Measurements from ENCODE around the gene PIP4K2A.
"Not testable (repeated sequence)": the region's sequence is repeated elsewhere in the genome, so short reads cannot be mapped to it uniquely, and the experiment has no call there.

The PIP4K2A gene

DNA sequence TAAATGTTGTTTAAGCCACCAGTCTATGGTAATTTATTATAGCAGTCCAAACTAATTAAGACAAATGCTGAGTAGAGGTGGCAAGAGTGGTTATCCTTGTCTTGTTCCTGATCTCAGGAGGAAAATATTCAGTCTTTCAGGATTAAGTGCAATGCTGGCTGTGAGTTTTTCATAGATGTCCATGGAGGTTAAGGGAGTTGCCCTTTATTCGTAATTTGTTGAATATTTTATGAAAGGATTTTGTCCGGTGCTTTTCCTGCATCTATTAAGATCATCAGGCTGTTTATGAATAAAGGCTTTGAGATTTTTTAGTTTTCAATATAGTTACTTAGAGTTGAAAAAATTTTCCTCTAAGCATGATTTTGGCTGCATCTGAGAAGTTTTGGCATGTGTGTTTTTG is 186.9 kb downstream of the PIP4K2A start:
- no peak for DNase-seq (ENCODE audit: low read depth in 1 of 2, low spot score in 1 of 2)

DNA sequence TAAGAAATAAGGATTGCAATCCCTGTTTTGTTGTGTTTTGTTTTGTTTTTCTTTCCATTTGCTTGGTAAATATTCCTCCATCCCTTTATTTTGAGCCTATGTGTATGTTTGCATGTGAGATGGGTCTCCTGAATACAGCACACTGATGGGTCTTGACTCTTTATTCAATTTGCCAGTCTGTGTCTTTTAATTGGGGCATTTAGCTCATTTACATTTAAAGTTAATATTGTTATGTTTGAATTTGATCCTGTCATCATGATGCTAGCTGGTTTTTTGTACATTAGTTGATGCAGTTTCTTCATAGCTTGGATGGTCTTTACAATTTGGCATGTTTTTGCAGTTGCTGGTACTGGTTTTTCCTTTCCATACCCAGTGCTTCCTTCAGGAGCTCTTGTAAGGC is 190.0 kb downstream of the PIP4K2A start:
- not testable (repeated sequence) for DNase-seq (ENCODE audit: low read depth in 1 of 2, low spot score in 1 of 2)

DNA sequence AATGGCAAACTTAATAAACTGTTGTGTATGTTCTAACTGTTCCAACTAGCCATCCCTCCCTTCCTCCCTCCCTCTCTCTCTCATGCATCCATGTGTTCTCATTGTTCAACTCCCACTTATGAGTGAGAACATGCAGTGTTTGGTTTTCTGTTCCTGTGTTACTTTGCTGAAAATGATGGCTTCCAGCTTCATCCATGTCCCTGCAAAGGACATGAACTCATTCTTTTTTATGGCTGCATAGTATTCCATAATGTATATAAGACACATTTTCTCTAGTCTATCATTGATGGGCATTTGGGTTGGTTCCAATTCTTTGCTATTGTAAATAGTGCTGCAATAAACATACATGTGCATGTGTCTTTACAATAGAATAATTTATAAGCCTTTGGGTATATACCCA is 193.7 kb downstream of the PIP4K2A start:
- not testable (repeated sequence) for DNase-seq (ENCODE audit: low read depth in 1 of 2, low spot score in 1 of 2)

DNA sequence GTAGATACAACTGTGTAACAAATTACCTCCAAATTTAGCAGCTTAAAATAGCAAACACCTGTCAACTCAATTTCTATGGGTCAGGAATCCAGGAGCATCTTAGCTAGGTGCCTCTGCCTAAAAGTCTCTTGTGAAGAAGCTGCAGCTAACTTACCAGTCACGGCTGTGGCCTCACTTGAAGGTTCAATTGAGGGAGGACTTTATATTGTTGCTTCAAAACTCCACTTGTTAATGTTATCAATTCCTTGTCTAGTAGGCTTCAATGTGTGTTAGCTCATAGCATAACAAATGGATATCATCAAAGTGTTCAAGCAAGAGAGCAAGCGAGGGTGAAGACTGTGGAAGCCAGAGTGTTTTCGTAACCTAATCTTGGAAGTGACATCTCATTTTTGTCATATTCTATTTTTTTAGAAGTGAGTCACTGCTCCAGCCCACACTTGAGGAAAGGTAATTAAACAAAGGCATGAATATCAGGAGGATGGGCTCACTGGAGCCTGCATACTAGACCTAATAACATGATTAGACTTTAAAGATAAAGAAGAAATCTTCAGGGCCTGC is 196.1 kb downstream of the PIP4K2A start:
- no peak for DNase-seq (ENCODE audit: low read depth in 1 of 2, low spot score in 1 of 2)

DNA sequence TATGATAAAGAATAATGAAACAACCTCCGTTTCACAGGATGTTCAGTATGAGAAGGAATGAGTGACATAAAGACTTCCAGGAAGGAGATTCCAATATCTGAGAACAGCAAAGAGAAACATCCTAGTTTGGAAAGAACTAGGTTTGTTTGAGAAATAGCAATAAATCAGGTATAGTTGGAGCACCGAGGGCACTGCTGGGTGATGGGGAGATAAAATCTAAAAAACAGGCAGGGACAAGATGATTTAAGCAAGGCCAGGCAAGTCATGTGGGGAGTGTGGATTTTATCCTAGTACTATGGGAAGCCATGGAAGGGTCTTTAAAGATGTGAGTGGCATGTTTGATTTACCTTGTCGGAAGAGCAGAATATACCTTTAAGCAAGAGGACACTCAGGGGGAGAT is 199.4 kb downstream of the PIP4K2A start:
- no peak for DNase-seq (ENCODE audit: low read depth in 1 of 2, low spot score in 1 of 2)

DNA sequence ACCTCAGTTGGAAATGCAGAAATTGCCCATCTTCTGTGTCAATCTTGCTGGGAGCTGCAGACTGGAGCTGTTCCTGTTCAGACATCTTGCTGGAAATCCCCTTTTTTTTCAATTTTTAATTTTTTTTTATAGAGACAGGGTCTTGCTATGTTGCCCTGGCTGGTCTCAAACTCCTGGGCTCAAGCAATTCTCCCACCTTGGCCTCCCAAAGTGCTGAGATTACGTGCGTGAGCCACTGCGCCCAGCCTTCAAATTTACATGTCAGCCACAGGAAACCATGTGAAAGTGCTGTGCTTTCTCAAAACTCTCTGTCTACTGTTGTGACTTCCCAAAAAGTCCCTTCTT is 200.0 kb downstream of the PIP4K2A start:
- not testable (repeated sequence) for DNase-seq (ENCODE audit: low read depth in 1 of 2, low spot score in 1 of 2)

DNA sequence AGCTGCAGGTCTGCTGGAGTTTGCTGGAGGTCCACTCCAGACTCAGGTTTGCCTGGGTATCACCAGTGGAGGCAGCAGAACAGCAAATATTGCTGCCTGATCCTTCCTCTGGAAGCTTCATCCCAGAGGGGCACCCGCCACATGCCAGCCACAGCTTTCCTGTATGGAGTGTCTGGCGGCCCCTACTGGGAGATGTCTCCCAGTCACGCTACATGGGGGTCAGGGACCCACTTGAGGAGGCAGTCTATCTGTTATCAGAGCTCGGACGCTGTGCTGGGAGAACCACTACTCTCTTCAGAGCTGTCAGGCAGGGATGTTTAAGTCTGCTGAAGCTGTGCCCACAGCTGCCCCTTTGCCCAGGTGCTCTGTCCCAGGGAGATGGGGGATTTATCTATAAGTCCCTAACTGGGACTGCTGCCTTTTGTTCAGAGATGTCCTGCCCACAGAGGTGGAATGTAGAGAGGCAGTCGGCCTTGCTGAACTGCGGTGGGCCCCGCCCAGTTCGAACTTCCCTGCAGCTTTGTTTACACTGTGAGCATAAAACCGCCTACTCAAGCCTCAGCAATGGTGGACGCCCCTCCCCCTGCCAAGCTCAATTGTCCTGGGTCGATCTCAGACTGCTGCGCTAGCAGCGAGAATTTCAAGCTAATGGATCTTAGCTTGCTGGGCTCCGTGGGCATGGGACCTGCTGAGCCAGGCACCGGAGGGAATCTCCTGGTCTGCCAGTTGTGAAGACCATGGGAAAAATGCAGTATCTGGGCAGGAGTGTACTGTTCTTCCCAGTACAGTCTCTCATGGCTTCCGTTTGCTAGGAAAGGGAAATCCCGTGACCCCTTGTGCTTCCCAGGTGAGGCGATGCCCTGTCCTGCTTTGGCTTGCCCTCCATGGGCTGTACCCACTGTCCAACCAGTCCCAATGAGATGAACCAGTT is 200.6 kb downstream of the PIP4K2A start:
- DNase-seq (ENCODE audit: low read depth in 1 of 2, low spot score in 1 of 2): not testable (repeated sequence)

DNA sequence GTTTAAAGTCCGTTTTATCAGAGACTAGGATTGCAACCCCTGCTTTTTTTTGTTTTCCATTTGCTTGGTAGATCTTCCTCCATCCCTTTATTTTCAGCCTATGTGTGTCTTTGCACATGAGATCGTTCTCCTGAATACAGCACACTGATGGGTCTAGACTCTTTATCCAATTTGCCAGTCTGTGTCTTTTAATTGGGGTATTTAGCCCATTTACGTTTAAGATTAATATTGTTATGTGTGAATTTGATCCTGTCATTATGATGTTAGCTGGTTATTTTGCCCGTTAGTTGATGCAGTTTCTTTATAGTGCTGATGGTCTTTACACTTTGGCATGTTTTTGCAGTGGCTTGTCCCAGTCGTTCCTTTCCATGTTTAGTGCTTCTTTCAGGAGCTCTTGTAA is 202.4 kb downstream of the PIP4K2A start:
- not testable (repeated sequence) for DNase-seq (ENCODE audit: low read depth in 1 of 2, low spot score in 1 of 2)

DNA sequence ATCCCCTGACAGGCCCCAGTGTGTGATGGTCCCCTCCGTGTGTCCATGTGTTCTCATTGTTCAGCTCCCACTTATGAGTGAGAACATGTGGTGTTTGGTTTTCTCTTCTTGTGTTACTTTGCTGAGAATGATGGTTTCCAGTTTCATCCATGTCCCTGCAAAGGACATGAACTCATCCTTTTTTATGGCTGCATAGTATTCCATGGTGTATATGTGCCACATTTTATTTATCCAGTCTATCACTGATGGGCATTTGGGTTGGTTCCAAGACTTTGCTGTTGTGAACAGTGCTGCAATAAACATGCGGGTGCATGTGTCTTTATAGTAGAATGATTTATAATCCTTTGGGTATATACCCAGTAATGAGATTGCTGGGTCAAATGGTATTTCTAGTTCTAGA is 206.2 kb downstream of the PIP4K2A start:
- not testable (repeated sequence) for DNase-seq (ENCODE audit: low read depth in 1 of 2, low spot score in 1 of 2)

DNA sequence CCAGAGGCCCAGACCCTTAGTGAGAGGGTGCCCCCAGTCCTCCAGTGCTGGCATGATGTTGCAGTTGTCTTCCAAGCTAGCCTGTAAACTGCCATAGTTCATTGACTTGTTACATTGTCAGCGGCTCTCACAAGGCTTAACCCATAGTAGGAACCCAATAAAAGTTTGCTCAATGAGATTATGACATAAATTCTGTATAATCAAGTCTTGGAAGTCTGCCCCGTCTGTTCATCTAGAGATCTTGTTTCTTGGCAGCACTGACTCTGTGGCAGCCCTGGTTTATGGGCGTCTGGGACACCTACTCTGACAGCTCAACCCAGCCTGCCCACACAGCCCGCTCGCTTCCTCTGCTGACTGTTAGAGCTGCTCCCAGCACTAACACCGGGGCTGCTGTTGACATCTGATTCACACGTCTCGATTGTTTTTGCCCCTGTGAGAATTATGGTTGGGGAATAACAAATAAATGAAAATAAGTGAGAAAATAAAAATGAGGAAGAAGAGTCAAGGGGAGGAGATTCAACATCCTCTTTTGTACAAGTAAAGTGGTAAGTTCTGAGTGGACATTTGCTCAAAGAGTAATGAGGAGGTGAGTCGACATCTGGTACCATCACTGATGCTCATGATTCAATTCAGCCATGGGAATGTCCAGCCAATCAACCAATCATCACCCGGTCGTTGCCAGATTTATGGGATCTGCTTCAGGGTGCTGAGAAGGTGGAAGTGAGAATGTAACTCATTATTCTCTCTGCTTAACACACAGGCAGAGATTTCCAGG is 208.3 kb downstream of the PIP4K2A start:
- DNase-seq (ENCODE audit: low read depth in 1 of 2, low spot score in 1 of 2): peak in 1 of 2 donors; percentile 25

DNA sequence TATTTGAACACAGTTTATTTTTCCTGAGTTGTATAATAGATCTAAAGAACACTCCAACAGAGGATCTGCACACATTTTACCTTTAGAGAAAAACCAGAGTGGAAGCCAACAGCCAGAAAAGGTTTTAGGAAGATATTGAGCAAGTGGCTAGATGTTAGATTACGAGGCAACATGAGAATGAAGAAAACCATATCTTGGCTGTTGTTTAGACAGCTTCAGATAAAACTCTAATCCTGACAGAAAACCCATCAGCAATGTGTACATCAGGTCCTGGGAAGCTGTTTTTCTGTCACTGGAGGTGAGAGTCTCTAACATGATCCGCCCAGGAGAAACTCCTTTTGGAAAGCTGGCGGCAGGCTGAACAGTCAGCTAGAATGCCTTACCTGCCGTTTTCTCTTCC is 209.6 kb downstream of the PIP4K2A start:
- DNase-seq (ENCODE audit: low read depth in 1 of 2, low spot score in 1 of 2): no peak

DNA sequence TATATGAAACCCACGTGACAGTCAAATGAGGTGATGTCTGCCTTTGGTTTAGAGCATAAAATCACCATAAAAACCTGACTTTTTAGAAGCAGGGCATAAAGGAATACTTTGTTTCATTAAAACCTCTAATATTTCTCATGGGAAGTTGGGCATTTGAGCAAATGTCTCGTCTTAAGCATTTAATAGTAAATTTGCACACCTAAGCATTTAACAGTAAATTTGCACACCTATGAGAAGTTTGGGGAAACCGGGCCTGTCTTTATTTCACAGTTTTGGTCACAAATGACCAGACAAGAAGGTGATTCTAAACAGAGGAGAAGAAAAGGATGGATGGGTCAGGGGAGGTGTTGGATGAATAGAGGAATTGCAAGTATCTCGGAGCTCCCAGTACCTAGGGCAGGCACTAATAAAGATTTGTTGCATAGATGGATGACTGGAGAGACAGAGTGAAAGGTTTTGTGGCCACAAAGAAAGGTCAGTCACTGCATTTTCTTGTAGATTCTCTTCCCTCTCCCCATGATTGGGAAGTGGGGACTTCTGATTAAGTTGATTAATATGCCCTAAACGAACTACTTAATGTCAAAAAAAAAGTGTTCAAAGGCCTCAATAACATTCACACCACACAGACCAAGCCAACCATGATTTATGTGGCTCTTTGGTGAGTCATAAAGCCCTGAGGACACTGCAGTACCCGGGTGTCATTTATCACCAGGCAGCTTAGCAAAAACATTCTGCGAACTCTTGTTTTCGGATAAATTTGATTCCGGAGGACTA is 210.9 kb downstream of the PIP4K2A start:
- DNase-seq (ENCODE audit: low read depth in 1 of 2, low spot score in 1 of 2): no peak

DNA sequence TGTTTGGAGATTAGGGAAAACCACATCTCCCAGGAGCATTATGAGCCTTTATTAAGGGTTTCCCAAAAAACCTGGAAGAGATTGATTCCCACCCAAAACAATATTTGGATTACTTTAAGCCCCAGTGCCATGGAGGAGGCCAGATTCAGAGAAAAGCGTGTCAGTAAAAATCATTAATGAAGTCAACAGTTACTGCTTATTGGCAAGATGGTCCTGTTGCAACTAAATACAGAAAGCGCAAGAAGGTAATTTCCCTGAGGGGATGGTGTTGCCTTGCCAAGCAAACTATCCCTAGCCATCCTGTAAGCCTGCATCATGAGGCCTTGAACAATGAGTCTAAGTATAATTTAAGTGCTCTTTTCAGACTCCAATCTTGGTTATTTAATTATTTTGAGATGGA is 212.5 kb downstream of the PIP4K2A start:
- DNase-seq (ENCODE audit: low read depth in 1 of 2, low spot score in 1 of 2): no peak

DNA sequence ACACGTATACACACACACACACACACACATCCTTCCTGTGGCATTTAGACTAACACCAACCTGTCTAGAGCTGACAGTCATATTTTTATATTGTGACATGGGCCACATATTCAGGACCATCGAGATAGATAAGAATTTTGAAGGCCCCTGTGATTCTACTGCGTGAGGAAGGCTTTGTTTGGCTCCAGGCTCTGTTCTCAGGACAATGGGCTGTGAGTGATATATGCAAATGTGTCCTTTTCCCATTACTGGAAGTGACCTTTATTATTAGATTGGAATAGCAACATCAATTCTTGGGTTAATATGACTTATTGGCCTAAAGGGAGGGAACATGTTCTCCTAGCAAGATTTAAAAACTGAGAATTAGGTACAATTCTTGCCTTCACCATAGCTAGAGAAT is 213.0 kb downstream of the PIP4K2A start:
- no peak for DNase-seq (ENCODE audit: low read depth in 1 of 2, low spot score in 1 of 2)

DNA sequence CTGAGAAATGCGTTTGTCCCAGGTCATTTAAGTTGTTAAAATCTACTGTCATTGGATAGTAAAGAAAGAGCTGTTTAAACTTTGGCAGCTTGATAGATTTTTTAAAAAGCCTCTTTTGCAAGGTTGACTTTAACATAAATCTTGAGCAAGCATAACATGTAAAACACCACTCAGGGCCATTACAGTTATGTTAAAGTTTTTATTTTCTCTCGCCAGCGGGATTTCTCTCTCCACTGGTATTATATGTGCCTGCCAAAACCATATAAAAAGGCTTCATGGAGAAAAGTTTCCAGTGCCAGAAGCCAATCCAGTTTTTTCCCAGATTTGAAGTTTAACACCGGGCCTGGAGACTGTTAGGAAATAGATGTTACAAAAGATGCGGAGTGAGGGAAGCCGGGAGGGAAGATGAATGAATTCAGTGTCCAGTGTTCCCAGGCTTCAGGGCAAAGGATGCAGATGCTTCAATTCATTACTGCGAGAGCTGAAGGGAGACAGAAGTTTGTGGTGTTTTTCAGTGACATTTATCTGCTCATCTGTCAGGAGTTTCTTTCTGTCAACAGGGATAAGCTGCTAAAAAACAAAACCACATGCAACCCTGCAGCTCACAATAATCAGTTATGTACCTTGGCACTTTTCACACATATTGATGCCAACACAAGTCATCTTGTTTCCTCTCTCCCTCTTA is 213.6 kb downstream of the PIP4K2A start:
- DNase-seq (ENCODE audit: low read depth in 1 of 2, low spot score in 1 of 2): no peak

DNA sequence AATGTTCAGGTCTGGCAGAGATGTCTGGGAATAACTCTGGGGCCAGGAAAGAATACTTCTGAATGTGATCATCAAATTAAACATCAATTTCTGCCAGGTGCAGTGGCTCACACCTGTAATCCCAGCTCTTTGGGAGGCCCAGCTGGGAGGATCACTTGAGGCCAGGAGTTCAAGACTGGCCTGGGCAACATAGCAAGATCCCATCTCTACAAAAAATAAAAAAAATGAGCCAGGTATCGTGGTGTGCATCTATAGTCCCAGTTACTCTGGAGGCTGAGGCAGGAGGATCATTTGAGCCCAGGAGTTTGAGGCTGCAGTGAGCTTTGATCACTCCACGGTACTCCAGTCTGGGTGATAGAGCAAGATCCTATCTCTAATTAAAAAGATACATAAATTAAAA is 214.4 kb downstream of the PIP4K2A start:
- not testable (repeated sequence) for DNase-seq (ENCODE audit: low read depth in 1 of 2, low spot score in 1 of 2)

DNA sequence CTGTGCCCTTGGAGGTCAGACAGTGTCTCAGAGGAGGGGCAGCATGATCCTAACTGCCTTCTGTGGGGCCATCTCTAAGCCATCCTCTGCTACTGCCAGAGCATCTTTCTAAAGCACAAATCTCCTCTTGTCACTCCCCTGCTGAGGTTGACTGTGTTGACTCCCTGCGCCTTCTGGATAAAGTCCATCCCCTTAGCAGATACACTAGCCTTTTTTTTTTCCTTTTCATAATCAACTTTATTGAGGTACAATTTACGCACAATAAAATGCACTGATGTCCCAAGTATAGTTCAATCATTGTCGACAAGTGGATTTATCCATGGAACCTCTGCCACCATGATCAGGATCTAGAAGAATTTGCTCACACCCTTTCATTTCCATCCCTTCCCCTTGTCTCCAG is 219.0 kb downstream of the PIP4K2A start:
- no peak for DNase-seq (ENCODE audit: low read depth in 1 of 2, low spot score in 1 of 2)

DNA sequence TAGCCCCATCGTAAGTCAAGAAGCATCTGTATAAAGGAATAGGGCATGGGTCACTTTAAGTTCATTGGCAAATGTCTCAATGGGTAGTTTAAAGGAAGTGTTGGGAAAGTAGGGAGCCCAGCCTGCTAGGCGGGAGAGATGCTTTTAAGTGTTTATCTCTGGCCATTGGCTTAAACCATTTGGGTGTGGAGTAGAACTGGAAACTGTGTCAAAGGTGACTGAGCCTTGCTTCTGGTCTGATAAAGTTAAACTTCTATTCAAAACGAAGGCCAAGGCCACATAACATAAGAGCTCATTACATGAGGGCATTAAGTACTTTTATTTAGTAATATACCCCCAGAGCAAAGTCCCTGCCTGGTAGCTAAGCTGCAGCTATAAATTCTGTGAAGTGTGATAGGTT is 220.4 kb downstream of the PIP4K2A start:
- DNase-seq (ENCODE audit: low read depth in 1 of 2, low spot score in 1 of 2): no peak

DNA sequence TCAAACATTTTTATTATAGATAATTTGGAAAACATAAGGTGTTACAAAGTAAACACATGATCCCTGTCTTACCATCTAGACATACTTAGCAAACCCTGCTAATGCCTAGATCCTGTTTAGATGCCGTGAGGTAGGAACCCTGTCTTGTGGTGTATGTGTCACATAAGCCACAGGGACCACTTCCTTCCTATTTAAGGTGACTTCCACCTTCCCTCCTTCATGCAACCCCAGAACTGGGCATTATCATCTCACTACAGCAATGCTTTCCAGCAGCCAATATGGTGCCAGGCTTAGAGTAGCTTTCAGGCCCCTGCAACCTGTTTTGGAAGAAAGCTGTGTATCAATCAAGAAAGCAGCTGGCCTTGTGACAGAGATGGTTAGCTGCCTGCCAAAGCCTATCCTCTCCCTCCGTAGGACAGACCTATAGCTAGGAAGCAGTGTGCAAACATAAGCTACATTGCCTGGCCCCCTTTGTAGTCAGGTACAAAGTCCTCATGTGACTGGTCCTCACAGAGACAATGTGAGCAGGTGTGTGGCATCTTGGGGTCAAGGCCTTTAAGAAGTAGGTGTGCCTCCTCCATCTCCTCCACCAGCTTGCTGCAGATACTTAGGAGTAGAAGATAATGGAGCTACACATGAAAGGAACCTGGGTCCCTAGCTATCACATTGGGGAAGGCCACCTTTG is 222.3 kb downstream of the PIP4K2A start:
- no peak for DNase-seq (ENCODE audit: low read depth in 1 of 2, low spot score in 1 of 2)

DNA sequence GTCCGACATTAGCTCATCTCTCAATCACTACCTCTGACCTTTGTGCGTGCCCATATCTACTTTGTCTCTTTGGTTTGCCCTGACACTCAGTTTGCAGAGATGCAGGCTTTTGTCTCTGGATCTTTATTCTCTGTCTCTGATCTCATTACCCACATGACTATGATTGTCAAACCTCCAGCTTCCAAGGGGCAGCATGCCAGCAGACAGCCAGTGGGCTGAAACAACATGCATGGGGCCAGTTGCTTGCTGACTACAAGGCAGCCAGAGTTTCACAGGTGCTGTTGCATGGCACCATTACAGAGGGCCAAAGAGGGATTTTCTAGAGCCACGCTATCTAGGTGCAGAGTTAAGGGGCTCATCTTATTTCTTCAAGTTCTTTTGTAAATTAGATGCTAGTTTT is 222.9 kb downstream of the PIP4K2A start:
- DNase-seq (ENCODE audit: low read depth in 1 of 2, low spot score in 1 of 2): no peak

Measured in stimulated activated CD4-positive, alpha-beta T cell treated with anti-CD3 and anti-CD28 coated beads, Interleukin-15, amount 100 ng/mL, for 1 hour (primary cell).